ENCODE measurements around the gene NRL. TPM values are rescaled to one million over a fixed set of nuclear protein-coding genes. Genes with fewer than 3 reads are reported as not detected.
A peak's percentile ranks its signal among the peaks of the same experiment; 100 is the strongest.

The NRL gene
- total and polyA plus RNA-seq, 10 of the 15 experiments (the other 5 are each of a cell fraction or from before 2014, with no cell fraction given): 0.11 to 4.4 (median 2.2) TPM

- TF ChIP-seq, protein P1, sequence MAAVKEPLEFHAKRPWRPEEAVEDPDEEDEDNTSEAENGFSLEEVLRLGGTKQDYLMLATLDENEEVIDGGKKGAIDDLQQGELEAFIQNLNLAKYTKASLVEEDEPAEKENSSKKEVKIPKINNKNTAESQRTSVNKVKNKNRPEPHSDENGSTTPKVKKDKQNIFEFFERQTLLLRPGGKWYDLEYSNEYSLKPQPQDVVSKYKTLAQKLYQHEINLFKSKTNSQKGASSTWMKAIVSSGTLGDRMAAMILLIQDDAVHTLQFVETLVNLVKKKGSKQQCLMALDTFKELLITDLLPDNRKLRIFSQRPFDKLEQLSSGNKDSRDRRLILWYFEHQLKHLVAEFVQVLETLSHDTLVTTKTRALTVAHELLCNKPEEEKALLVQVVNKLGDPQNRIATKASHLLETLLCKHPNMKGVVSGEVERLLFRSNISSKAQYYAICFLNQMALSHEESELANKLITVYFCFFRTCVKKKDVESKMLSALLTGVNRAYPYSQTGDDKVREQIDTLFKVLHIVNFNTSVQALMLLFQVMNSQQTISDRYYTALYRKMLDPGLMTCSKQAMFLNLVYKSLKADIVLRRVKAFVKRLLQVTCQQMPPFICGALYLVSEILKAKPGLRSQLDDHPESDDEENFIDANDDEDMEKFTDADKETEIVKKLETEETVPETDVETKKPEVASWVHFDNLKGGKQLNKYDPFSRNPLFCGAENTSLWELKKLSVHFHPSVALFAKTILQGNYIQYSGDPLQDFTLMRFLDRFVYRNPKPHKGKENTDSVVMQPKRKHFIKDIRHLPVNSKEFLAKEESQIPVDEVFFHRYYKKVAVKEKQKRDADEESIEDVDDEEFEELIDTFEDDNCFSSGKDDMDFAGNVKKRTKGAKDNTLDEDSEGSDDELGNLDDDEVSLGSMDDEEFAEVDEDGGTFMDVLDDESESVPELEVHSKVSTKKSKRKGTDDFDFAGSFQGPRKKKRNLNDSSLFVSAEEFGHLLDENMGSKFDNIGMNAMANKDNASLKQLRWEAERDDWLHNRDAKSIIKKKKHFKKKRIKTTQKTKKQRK (IDR thresholded peaks at IDR 0.05; ENCODE audit: low read depth, low read length): 0 out of 2 replicates have a peak, but pooled peaks have one; percentile 16
- TF ChIP-seq ETV6 (conservative IDR thresholded peaks at IDR 0.05 in 1 of 2, IDR thresholded peaks at IDR 0.05 in 1 of 2; ENCODE audit: borderline replicate concordance in 1 of 2, low read depth in 1 of 2) (peak in 1 of 2 experiments; percentile 34; a peak in 1 of 4 replicates), LARP7 (IDR thresholded peaks at IDR 0.05) (peak; percentile 68), CHD1 (IDR thresholded peaks at IDR 0.05; ENCODE audit: low read depth, low read length) (no peak; the same call in none of the 2 replicates), BCL11A (IDR thresholded peaks at IDR 0.05; ENCODE audit: low read depth, low read length) (no peak), TAF1 (IDR thresholded peaks at IDR 0.05; ENCODE audit: borderline replicate concordance, low read depth, low read length) (peak; percentile 94), CHD4 (IDR thresholded peaks at IDR 0.05) (no peak), SP1 (IDR thresholded peaks at IDR 0.05; ENCODE audit: low read depth, low read length) (peak; percentile 48), POU2F2 (IDR thresholded peaks at IDR 0.05; ENCODE audit: borderline replicate concordance, low read depth, low read length) (peak; percentile 86), SMAD5 (IDR thresholded peaks at IDR 0.05; ENCODE audit: low read depth) (peak; percentile 94; the same call in 1 of the 2 replicates), NFIC (IDR thresholded peaks at IDR 0.05; ENCODE audit: low read depth, low read length) (peak; percentile 67), MLLT1 (IDR thresholded peaks at IDR 0.05) (peak; percentile 89; the same call in 1 of the 2 replicates), SMARCA5 (IDR thresholded peaks at IDR 0.05) (peak; percentile 90), YY1 (IDR thresholded peaks at IDR 0.05; ENCODE audit: low read depth, low read length) (peak; percentile 38), SREBF1 (IDR thresholded peaks at IDR 0.05; ENCODE audit: low read length) (no peak), SPI1 (IDR thresholded peaks at IDR 0.05; ENCODE audit: borderline replicate concordance, insufficient read depth, low read depth, low read length) (peak; percentile 93)
- TF ChIP-seq, protein P2, sequence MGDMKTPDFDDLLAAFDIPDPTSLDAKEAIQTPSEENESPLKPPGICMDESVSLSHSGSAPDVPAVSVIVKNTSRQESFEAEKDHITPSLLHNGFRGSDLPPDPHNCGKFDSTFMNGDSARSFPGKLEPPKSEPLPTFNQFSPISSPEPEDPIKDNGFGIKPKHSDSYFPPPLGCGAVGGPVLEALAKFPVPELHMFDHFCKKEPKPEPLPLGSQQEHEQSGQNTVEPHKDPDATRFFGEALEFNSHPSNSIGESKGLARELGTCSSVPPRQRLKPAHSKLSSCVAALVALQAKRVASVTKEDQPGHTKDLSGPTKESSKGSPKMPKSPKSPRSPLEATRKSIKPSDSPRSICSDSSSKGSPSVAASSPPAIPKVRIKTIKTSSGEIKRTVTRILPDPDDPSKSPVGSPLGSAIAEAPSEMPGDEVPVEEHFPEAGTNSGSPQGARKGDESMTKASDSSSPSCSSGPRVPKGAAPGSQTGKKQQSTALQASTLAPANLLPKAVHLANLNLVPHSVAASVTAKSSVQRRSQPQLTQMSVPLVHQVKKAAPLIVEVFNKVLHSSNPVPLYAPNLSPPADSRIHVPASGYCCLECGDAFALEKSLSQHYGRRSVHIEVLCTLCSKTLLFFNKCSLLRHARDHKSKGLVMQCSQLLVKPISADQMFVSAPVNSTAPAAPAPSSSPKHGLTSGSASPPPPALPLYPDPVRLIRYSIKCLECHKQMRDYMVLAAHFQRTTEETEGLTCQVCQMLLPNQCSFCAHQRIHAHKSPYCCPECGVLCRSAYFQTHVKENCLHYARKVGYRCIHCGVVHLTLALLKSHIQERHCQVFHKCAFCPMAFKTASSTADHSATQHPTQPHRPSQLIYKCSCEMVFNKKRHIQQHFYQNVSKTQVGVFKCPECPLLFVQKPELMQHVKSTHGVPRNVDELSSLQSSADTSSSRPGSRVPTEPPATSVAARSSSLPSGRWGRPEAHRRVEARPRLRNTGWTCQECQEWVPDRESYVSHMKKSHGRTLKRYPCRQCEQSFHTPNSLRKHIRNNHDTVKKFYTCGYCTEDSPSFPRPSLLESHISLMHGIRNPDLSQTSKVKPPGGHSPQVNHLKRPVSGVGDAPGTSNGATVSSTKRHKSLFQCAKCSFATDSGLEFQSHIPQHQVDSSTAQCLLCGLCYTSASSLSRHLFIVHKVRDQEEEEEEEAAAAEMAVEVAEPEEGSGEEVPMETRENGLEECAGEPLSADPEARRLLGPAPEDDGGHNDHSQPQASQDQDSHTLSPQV (IDR thresholded peaks at IDR 0.05): no peak
- TF ChIP-seq, protein P3, sequence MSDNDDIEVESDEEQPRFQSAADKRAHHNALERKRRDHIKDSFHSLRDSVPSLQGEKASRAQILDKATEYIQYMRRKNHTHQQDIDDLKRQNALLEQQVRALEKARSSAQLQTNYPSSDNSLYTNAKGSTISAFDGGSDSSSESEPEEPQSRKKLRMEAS (IDR thresholded peaks at IDR 0.05; ENCODE audit: low read depth, low read length): peak; percentile 65
Measured at GRCh38 chr14:24160850-24161804, 46.4 kb upstream of the NRL start, which contains the start of gene IRF9 (continued).

Measured in GM12878 (cell line).